GM23338 (cell line): ENCODE measurements around the gene PORCN.

Experiments
- EZH2phosphoT487 ChIP-seq: fragments of 200-600 bp; sonication (generic); IDR thresholded peaks from one replicate; pipeline ENCODE4 v1.8.1; 2018; ENCODE audit warnings: antibody characterized with exemption; ENCODE audit not compliant: unreplicated experiment
- JUNB ChIP-seq: IDR thresholded peaks from one replicate; pipeline ENCODE4 v1.6.1; 2016; ENCODE audit warnings: antibody characterized with exemption; ENCODE audit not compliant: unreplicated experiment
- POLR2AphosphoS5 ChIP-seq: IDR thresholded peaks from 2 replicates; pipeline ENCODE4 v1.6.1; 2016; ENCODE audit warnings: antibody characterized with exemption, low read depth
- TF ChIP-seq, protein P1 (sequence below): IDR thresholded peaks from 2 replicates; pipeline ENCODE4 v1.6.1; 2016; ENCODE audit warnings: antibody characterized with exemption
- TF ChIP-seq, protein P2 (sequence below): IDR thresholded peaks from one replicate; pipeline ENCODE4 v1.6.1; 2018; ENCODE audit warnings: antibody characterized with exemption; ENCODE audit not compliant: unreplicated experiment
- TF ChIP-seq, protein P3 (sequence below), 2 experiments: fragments of 200-600 bp in 1 of 2; sonication (generic) in 1 of 2; conservative IDR thresholded peaks; 2 replicates each; pipeline versions ENCODE4 v1.5.1 to v1.6.1; 2016 to 2017; ENCODE audit warnings: antibody characterized with exemption in 2 of 2, low read depth in 2 of 2, mild to moderate bottlenecking in 2 of 2, moderate library complexity in 1 of 2

DNA sequence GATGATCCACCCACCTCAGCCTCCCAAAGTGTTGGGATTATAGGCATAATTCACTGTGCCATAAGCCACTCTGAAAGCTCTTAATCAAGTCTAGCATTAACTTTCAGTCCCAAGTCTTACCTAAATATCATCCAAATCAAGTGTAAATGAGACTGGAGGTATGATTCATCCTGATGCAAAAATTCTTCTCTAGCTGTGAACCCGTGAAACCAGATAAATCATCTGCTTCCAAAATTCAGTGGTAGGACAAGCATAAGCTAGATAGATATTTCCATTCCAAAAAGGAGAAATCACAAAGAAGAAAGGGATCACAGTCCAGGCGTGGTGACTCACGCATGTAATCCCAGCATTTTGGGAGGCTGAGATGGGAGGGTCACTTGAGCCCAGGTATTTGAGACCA, 21.9 kb downstream of the PORCN start:
- TF ChIP-seq, protein P1, sequence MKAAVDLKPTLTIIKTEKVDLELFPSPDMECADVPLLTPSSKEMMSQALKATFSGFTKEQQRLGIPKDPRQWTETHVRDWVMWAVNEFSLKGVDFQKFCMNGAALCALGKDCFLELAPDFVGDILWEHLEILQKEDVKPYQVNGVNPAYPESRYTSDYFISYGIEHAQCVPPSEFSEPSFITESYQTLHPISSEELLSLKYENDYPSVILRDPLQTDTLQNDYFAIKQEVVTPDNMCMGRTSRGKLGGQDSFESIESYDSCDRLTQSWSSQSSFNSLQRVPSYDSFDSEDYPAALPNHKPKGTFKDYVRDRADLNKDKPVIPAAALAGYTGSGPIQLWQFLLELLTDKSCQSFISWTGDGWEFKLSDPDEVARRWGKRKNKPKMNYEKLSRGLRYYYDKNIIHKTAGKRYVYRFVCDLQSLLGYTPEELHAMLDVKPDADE = no peak
- TF ChIP-seq, protein P2, sequence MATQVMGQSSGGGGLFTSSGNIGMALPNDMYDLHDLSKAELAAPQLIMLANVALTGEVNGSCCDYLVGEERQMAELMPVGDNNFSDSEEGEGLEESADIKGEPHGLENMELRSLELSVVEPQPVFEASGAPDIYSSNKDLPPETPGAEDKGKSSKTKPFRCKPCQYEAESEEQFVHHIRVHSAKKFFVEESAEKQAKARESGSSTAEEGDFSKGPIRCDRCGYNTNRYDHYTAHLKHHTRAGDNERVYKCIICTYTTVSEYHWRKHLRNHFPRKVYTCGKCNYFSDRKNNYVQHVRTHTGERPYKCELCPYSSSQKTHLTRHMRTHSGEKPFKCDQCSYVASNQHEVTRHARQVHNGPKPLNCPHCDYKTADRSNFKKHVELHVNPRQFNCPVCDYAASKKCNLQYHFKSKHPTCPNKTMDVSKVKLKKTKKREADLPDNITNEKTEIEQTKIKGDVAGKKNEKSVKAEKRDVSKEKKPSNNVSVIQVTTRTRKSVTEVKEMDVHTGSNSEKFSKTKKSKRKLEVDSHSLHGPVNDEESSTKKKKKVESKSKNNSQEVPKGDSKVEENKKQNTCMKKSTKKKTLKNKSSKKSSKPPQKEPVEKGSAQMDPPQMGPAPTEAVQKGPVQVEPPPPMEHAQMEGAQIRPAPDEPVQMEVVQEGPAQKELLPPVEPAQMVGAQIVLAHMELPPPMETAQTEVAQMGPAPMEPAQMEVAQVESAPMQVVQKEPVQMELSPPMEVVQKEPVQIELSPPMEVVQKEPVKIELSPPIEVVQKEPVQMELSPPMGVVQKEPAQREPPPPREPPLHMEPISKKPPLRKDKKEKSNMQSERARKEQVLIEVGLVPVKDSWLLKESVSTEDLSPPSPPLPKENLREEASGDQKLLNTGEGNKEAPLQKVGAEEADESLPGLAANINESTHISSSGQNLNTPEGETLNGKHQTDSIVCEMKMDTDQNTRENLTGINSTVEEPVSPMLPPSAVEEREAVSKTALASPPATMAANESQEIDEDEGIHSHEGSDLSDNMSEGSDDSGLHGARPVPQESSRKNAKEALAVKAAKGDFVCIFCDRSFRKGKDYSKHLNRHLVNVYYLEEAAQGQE = no peak
- TF ChIP-seq, protein P3, sequence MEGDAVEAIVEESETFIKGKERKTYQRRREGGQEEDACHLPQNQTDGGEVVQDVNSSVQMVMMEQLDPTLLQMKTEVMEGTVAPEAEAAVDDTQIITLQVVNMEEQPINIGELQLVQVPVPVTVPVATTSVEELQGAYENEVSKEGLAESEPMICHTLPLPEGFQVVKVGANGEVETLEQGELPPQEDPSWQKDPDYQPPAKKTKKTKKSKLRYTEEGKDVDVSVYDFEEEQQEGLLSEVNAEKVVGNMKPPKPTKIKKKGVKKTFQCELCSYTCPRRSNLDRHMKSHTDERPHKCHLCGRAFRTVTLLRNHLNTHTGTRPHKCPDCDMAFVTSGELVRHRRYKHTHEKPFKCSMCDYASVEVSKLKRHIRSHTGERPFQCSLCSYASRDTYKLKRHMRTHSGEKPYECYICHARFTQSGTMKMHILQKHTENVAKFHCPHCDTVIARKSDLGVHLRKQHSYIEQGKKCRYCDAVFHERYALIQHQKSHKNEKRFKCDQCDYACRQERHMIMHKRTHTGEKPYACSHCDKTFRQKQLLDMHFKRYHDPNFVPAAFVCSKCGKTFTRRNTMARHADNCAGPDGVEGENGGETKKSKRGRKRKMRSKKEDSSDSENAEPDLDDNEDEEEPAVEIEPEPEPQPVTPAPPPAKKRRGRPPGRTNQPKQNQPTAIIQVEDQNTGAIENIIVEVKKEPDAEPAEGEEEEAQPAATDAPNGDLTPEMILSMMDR (conservative IDR thresholded peaks at IDR 0.05; ENCODE audit: low read depth in 2 of 2) = no peak
- TF ChIP-seq POLR2AphosphoS5 = no peak
- TF ChIP-seq EZH2phosphoT487 = no peak
- TF ChIP-seq JUNB = no peak
